ENCODE measurements around the gene SLC1A4. TPM values are rescaled to one million over a fixed set of nuclear protein-coding genes. Genes with fewer than 3 reads are reported as not detected.
"Not testable (repeated sequence)": the region's sequence is repeated elsewhere in the genome, so short reads cannot be mapped to it uniquely, and the experiment has no call there.

SLC1A4 gene
- total RNA-seq, 1 donor from 2014 or later, result 45.9 TPM

DNA sequence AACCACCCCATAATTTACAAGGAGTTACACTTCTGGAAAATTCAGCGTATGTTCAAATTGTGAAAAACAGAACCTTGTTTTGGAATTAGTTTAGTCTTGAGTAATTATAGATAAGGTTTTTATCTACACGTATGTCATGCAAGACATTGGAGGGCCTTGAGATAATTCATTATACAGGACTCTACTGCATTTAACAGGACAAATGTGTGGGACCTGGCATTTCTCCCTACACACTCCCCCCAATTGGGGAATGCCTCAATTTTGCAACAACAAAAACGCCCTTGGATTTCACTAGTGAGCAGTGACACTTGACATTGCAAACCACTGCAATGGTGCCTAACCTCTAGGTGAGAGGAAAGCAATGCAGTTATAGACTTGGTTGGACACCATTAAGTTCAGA lies 11.4 kb downstream of the SLC1A4 start:
- no peak overlapping the region for H3K4me3 Mint-ChIP-seq (ENCODE audit: unreplicated experiment)
- no peak overlapping the region for H3K4me2 ChIP-seq (ENCODE audit: low read length)
- DNase-seq (ENCODE audit: low read depth) (no peak), FAIRE-seq (no peak)
- H3K9me3 Mint-ChIP-seq (ENCODE audit: unreplicated experiment), result no peaks in the 10 kb centered on the region
- no peak overlapping the region for H3K27ac Mint-ChIP-seq (ENCODE audit: unreplicated experiment)
- no peaks in the 10 kb centered on the region for H3K36me3 ChIP-seq (ENCODE audit: insufficient read depth, low read length)
- TF ChIP-seq, protein P1, sequence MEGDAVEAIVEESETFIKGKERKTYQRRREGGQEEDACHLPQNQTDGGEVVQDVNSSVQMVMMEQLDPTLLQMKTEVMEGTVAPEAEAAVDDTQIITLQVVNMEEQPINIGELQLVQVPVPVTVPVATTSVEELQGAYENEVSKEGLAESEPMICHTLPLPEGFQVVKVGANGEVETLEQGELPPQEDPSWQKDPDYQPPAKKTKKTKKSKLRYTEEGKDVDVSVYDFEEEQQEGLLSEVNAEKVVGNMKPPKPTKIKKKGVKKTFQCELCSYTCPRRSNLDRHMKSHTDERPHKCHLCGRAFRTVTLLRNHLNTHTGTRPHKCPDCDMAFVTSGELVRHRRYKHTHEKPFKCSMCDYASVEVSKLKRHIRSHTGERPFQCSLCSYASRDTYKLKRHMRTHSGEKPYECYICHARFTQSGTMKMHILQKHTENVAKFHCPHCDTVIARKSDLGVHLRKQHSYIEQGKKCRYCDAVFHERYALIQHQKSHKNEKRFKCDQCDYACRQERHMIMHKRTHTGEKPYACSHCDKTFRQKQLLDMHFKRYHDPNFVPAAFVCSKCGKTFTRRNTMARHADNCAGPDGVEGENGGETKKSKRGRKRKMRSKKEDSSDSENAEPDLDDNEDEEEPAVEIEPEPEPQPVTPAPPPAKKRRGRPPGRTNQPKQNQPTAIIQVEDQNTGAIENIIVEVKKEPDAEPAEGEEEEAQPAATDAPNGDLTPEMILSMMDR (IDR thresholded peaks at IDR 0.05; ENCODE audit: insufficient read depth, low read depth, low read length), result no peak
- TF ChIP-seq EZH2 (IDR thresholded peaks at IDR 0.05; ENCODE audit: insufficient read depth, low read length), result no peak
- H3K4me1 ChIP-seq (ENCODE audit: insufficient read depth, low read length), result peaks cover 7% of the 10 kb centered on the region
- H4K20me1 ChIP-seq (ENCODE audit: insufficient read depth, low read length), result no peaks in the 10 kb centered on the region
- H3K27me3 Mint-ChIP-seq (ENCODE audit: low read depth, unreplicated experiment), result no peaks in the 10 kb centered on the region
- H3K27ac ChIP-seq (ENCODE audit: low read depth, low read length), result no peak overlapping the region
- peaks cover 2% of the 10 kb centered on the region for H3K79me2 ChIP-seq (ENCODE audit: insufficient read depth, low read length)
- no peaks in the 10 kb centered on the region for H3K9me3 ChIP-seq (ENCODE audit: insufficient read depth, low read depth, low read length)
- H3K27me3 ChIP-seq (ENCODE audit: insufficient read depth, low read length), result no peaks in the 10 kb centered on the region
- peaks cover 7% of the 10 kb centered on the region for H3K36me3 Mint-ChIP-seq (ENCODE audit: low read depth, unreplicated experiment)
- peaks cover 18% of the 10 kb centered on the region for H3K4me1 Mint-ChIP-seq (ENCODE audit: low read depth, unreplicated experiment)
- no peak overlapping the region for H3K9ac ChIP-seq (ENCODE audit: low read length)
- no peak overlapping the region for H2AFZ ChIP-seq (ENCODE audit: low read depth, low read length)
- H3K4me3 ChIP-seq (ENCODE audit: insufficient read depth, low read depth, low read length), result no peak overlapping the region

DNA sequence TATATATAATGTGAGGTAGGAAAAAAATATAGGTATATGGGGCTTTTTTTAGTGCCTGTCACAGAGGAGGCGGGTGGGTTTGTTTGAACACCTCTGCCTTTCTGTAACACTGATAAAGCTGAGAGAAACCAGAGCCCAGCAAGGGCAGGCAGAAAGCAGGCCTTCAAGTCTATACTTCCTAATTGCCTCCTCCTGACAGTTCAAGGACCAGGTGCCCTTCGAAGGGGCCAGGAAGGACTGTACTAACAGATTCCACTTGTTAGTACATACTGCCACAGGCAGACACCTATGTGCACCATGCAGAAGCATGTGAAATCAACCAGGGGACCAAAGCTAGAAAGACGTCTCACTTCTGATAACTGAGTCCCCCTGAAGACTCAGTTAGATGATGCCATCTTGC lies 13.8 kb downstream of the SLC1A4 start:
- Histone ChIP-seq H3K9ac (ENCODE audit: low read length) (no peak overlapping the region), H3K27me3 (ENCODE audit: insufficient read depth, low read length) (no peaks in the 10 kb centered on the region), H4K20me1 (ENCODE audit: insufficient read depth, low read length) (no peaks in the 10 kb centered on the region), H3K9me3 (ENCODE audit: insufficient read depth, low read depth, low read length) (no peaks in the 10 kb centered on the region), H3K4me2 (ENCODE audit: low read length) (no peak overlapping the region), H3K4me3 (ENCODE audit: insufficient read depth, low read depth, low read length) (no peak overlapping the region), H3K36me3 (ENCODE audit: insufficient read depth, low read length) (no peaks in the 10 kb centered on the region), H2AFZ (ENCODE audit: low read depth, low read length) (no peak overlapping the region), H3K4me1 (ENCODE audit: insufficient read depth, low read length) (peaks cover 7% of the 10 kb centered on the region), H3K27ac (ENCODE audit: low read depth, low read length) (no peak overlapping the region), H3K79me2 (ENCODE audit: insufficient read depth, low read length) (no peaks in the 10 kb centered on the region)
- Mint-ChIP-seq H3K36me3 (ENCODE audit: low read depth, unreplicated experiment) (peaks cover 24% of the 10 kb centered on the region), H3K4me1 (ENCODE audit: low read depth, unreplicated experiment) (peaks cover 18% of the 10 kb centered on the region), H3K9me3 (ENCODE audit: unreplicated experiment) (peaks cover 3% of the 10 kb centered on the region), H3K27ac (ENCODE audit: unreplicated experiment) (no peak overlapping the region), H3K27me3 (ENCODE audit: low read depth, unreplicated experiment) (no peaks in the 10 kb centered on the region), H3K4me3 (ENCODE audit: unreplicated experiment) (no peak overlapping the region)
- TF ChIP-seq EZH2 (IDR thresholded peaks at IDR 0.05; ENCODE audit: insufficient read depth, low read length), result no peak
- TF ChIP-seq, protein P1 (IDR thresholded peaks at IDR 0.05; ENCODE audit: insufficient read depth, low read depth, low read length), result no peak
- FAIRE-seq (no peak), DNase-seq (ENCODE audit: low read depth) (no peak)

DNA sequence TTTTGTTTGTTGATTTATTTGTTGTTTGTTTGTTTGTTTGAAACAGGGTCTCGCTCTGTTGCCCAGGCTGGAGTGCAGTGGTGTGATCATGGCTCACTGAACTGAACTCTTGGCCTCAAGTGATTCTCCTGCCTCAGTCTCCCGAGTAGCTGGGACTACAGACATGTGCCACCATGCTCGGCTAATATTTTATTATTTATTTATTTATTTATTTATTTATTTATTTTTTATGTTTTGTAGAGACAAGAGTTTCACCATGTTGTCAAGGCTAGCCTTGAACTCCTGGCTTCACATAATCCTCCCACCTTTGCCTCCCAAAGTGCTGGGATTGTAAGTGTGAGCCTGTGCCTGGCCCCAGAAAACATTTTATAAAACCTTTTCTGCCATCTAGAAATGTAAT lies 15.0 kb downstream of the SLC1A4 start:
- not testable (repeated sequence) for H3K36me3 ChIP-seq (ENCODE audit: insufficient read depth, low read length); H2AFZ ChIP-seq (ENCODE audit: low read depth, low read length); H3K4me3 ChIP-seq (ENCODE audit: insufficient read depth, low read depth, low read length); H3K27ac ChIP-seq (ENCODE audit: low read depth, low read length); H3K27ac Mint-ChIP-seq (ENCODE audit: unreplicated experiment); H3K4me1 ChIP-seq (ENCODE audit: insufficient read depth, low read length); DNase-seq (ENCODE audit: low read depth); H3K9me3 Mint-ChIP-seq (ENCODE audit: unreplicated experiment); H3K27me3 ChIP-seq (ENCODE audit: insufficient read depth, low read length); H4K20me1 ChIP-seq (ENCODE audit: insufficient read depth, low read length); H3K79me2 ChIP-seq (ENCODE audit: insufficient read depth, low read length); H3K4me3 Mint-ChIP-seq (ENCODE audit: unreplicated experiment); H3K9ac ChIP-seq (ENCODE audit: low read length); H3K27me3 Mint-ChIP-seq (ENCODE audit: low read depth, unreplicated experiment); FAIRE-seq; H3K9me3 ChIP-seq (ENCODE audit: insufficient read depth, low read depth, low read length); H3K4me2 ChIP-seq (ENCODE audit: low read length)
- Mint-ChIP-seq H3K36me3 (ENCODE audit: low read depth, unreplicated experiment) (peaks cover 29% of the 10 kb centered on the region), H3K4me1 (ENCODE audit: low read depth, unreplicated experiment) (peaks cover 10% of the 10 kb centered on the region)
